OCI-LY7 (cell line): ENCODE results near the gene ZNF667. TPM values are rescaled to one million over a fixed set of nuclear protein-coding genes. Genes with fewer than 3 reads are reported as not detected.

Experiments used
- BruUV-seq: library from RNA; stranded (reverse); fragments of 400-500 nt; replicated peaks from 2 replicates; lab custom pipeline; 2021; lab: Mats Ljungman, UMichigan
- CTCF ChIA-PET: fragments of 300-600 bp; sonication (Branson Sonifier 250); formaldehyde crosslinking; loops from one replicate; lab custom pipeline; 2022; ENCODE audit warnings: antibody characterized with exemption; ENCODE audit not compliant: unreplicated experiment; lab: Charles Lee
- POLR2A ChIA-PET: fragments of 300-600 bp; sonication (Branson Sonifier 250); formaldehyde crosslinking; loops from one replicate; lab custom pipeline; 2022; ENCODE audit warnings: antibody characterized with exemption; lab: Charles Lee
- DNase-seq: peaks from one replicate; pipeline ENCODE4 v3.0.0-alpha.2; 2015; ENCODE audit warnings: low spot score
- H2AFZ ChIP-seq: fragments of 200-600 bp; sonication (generic), shearing (Covaris generic); 2 replicates; pipeline ENCODE4 v1.6.1; 2014; ENCODE audit warnings: mild to moderate bottlenecking, antibody characterized with exemption, low read length, moderate library complexity
- H3K27ac ChIP-seq: fragments of 200-600 bp; sonication (generic); 2 replicates; pipeline ENCODE4 v1.5.1; 2014; ENCODE audit warnings: mixed run types, low read depth, mild to moderate bottlenecking, moderate library complexity, low read length, inconsistent platforms; ENCODE audit not compliant: poor library complexity, severe bottlenecking
- H3K36me3 ChIP-seq: fragments of 200-600 bp; sonication (generic); 2 replicates; pipeline ENCODE4 v1.6.1; 2014; ENCODE audit warnings: mild to moderate bottlenecking, antibody characterized with exemption, low read length, moderate library complexity, mixed read lengths; ENCODE audit not compliant: insufficient read depth
- H3K4me1 ChIP-seq: fragments of 200-600 bp; sonication (generic); 2 replicates; pipeline ENCODE4 v1.5.1; 2014; ENCODE audit warnings: mild to moderate bottlenecking, low read length; ENCODE audit not compliant: insufficient read depth, poor library complexity, severe bottlenecking
- H3K4me2 ChIP-seq: fragments of 200-600 bp; sonication (generic); 2 replicates; pipeline ENCODE4 v1.6.1; 2014; ENCODE audit warnings: mild to moderate bottlenecking, low read length
- H3K4me3 ChIP-seq: fragments of 200-600 bp; sonication (generic); 2 replicates; pipeline ENCODE4 v1.5.1; 2014; ENCODE audit warnings: mild to moderate bottlenecking, low read depth, low read length; ENCODE audit not compliant: poor library complexity, severe bottlenecking
- H3K79me2 ChIP-seq: fragments of 200-600 bp; sonication (generic); 2 replicates; pipeline ENCODE4 v1.6.1; 2016; ENCODE audit warnings: low read depth, mild to moderate bottlenecking, low read length, moderate library complexity, mixed read lengths; ENCODE audit not compliant: insufficient read depth
- H3K9me2 ChIP-seq: fragments of 200-600 bp; sonication (generic); 2 replicates; pipeline ENCODE4 v1.6.1; 2016; ENCODE audit warnings: mild to moderate bottlenecking, low read length, mixed read lengths; ENCODE audit not compliant: insufficient read depth
- H3K9me3 ChIP-seq: fragments of 200-600 bp; sonication (generic); 2 replicates; pipeline ENCODE4 v1.6.1; 2014; ENCODE audit warnings: mild to moderate bottlenecking, mixed run types, low read length, mixed read lengths
- H4K20me1 ChIP-seq: fragments of 200-600 bp; sonication (generic); 2 replicates; pipeline ENCODE4 v1.6.1; 2014; ENCODE audit warnings: mild to moderate bottlenecking, antibody characterized with exemption, low read length, moderate library complexity, mixed read lengths; ENCODE audit not compliant: insufficient read depth
- CTCF ChIP-seq: fragments of 200-600 bp; sonication (generic); conservative IDR thresholded peaks from 2 replicates; pipeline ENCODE4 v1.5.1; 2014; ENCODE audit warnings: mild to moderate bottlenecking, antibody characterized with exemption, low read length, moderate library complexity, mixed read lengths
- EZH2phosphoT487 ChIP-seq: fragments of 200-600 bp; sonication (generic); IDR thresholded peaks from 2 replicates; pipeline ENCODE4 v1.6.1; 2018; ENCODE audit warnings: low read depth, borderline replicate concordance, mild to moderate bottlenecking, mixed run types, antibody characterized with exemption, low read length, moderate library complexity, mixed read lengths
- intact Hi-C: fragments of 100-400 bp; cut with micrococcal nuclease; formaldehyde crosslinking; loops from one replicate; pipeline ENCODE4 v1.10.0; 2022; ENCODE audit not compliant: unreplicated experiment
- total RNA-seq, 2 experiments: library from RNA; depleted of rRNA in 1 of 2; stranded (reverse); fragments of >200 nt in 1 of 2; shearing (Covaris generic) in 1 of 2; gene quantifications; 2 replicates each; pipeline ENCODE4 v1.2.3, GENCODE V29; 2014 to 2022

Gene ZNF667
- total RNA-seq, 2 experiments from 2014 or later, result not detected

- no peaks in the 10 kb centered on the region for H3K36me3 ChIP-seq
- H3K79me2 ChIP-seq, result no peaks in the 10 kb centered on the region
- no peaks in the 10 kb centered on the region for H3K9me2 ChIP-seq
- no peaks in the 10 kb centered on the region for H3K4me1 ChIP-seq
- H4K20me1 ChIP-seq, result no peaks in the 10 kb centered on the region
- no peak for DNase-seq
- BruUV-seq, result no TSS peak
- CTCF ChIA-PET, result no interaction called here
- H3K4me3 ChIP-seq, result peak overlapping the region; percentile 67
- peak overlapping the region; percentile 79; the same call in 1 of the 2 replicates for H2AFZ ChIP-seq
- H3K27ac ChIP-seq, result no peak overlapping the region
- H3K9me3 ChIP-seq, result no peaks in the 10 kb centered on the region; the same call in 1 of the 2 replicates
- peak overlapping the region; percentile 56; the same call in 1 of the 2 replicates for H3K4me2 ChIP-seq
- TF ChIP-seq EZH2phosphoT487 (no peak), CTCF (no peak)
- intact Hi-C loops, result no loop called here
- POLR2A ChIA-PET, result interaction anchor here (0.6 kb wide), 1 partner anchor 21 kb away, joined by 3 read pairs; no protein-coding TSS in a partner anchor
Measured at GRCh38 chr19:56403261-56403660, 73.9 kb downstream of the ZNF667 start.

DNA sequence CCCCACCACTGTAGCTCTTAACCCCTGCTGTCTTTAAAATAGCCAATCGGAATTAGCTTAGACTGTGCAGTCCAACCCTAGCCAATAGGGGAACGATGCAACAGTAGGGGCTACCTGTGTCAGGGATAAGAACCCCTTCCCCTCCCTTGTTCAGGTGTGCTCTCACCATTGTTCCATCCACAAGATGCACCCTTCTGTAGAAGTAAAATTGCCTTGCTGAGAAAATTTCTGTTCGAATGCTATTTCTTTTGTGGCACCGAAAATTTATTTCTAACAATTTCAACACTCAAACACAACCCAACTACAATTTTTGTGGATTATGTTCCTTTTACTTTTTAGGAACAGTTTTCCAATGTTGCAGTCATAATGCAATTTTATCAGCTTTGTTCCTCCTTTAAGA, 76.7 kb downstream of the ZNF667 start:
- no peaks in the 10 kb centered on the region; the same call in 1 of the 2 replicates for H3K9me3 ChIP-seq
- CTCF ChIA-PET, result interaction anchor here (0.7 kb wide), 1 partner anchor 135 kb away, joined by 4 read pairs; no protein-coding TSS in a partner anchor
- no TSS peak for BruUV-seq
- intact Hi-C loops, result no loop called here
- no peak overlapping the region for H3K4me2 ChIP-seq
- no peak overlapping the region for H3K4me3 ChIP-seq
- POLR2A ChIA-PET, result no interaction called here
- H3K9me2 ChIP-seq, result no peaks in the 10 kb centered on the region
- TF ChIP-seq EZH2phosphoT487, result no peak
- no peaks in the 10 kb centered on the region for H3K36me3 ChIP-seq
- H2AFZ ChIP-seq, result no peak overlapping the region
- no peak for DNase-seq
- H3K27ac ChIP-seq, result no peak overlapping the region
- no peaks in the 10 kb centered on the region for H3K79me2 ChIP-seq
- H3K4me1 ChIP-seq, result no peaks in the 10 kb centered on the region
- H4K20me1 ChIP-seq, result no peaks in the 10 kb centered on the region

- no peaks in the 10 kb centered on the region for H3K4me1 ChIP-seq
- H2AFZ ChIP-seq, result no peak overlapping the region
- no peaks in the 10 kb centered on the region; the same call in 1 of the 2 replicates for H3K9me3 ChIP-seq
- no peaks in the 10 kb centered on the region for H3K36me3 ChIP-seq
- intact Hi-C loops, result no loop called here
- H3K27ac ChIP-seq, result no peak overlapping the region
- CTCF ChIA-PET, result no interaction called here
- H3K4me2 ChIP-seq, result no peak overlapping the region
- no peaks in the 10 kb centered on the region for H3K9me2 ChIP-seq
- no peak for DNase-seq
- TF ChIP-seq EZH2phosphoT487 (no peak), CTCF (no peak)
- H3K4me3 ChIP-seq, result no peak overlapping the region
- POLR2A ChIA-PET, result no interaction called here
- no TSS peak for BruUV-seq
- H4K20me1 ChIP-seq, result no peaks in the 10 kb centered on the region
- no peaks in the 10 kb centered on the region for H3K79me2 ChIP-seq
Measured at GRCh38 chr19:56398809-56399208, 78.3 kb downstream of the ZNF667 start.
